HEK293T (cell line): Measurements from ENCODE around the gene C15orf39.

Experiments used
- BHLHE40 ChIP-seq: fragments of 450-650 bp; IDR thresholded peaks from 2 replicates; pipeline ENCODE4 v1.6.1; 2016; ENCODE audit warnings: mild to moderate bottlenecking, moderate library complexity, borderline replicate concordance
- CTBP1 ChIP-seq: fragments of 450-650 bp; IDR thresholded peaks from 2 replicates; pipeline ENCODE4 v1.6.1; 2016; ENCODE audit warnings: borderline replicate concordance
- FOXK2 ChIP-seq: fragments of 450-650 bp; IDR thresholded peaks from 2 replicates; pipeline ENCODE4 v1.6.1; 2016; ENCODE audit warnings: mild to moderate bottlenecking
- L3MBTL2 ChIP-seq: fragments of 450-650 bp; conservative IDR thresholded peaks from 2 replicates; pipeline ENCODE4 v1.6.1; 2016; ENCODE audit warnings: mild to moderate bottlenecking
- SP1 ChIP-seq: fragments of 450-650 bp; IDR thresholded peaks from 2 replicates; pipeline ENCODE4 v1.6.1; 2017
- TARDBP ChIP-seq: fragments of 450-650 bp; IDR thresholded peaks from 2 replicates; pipeline ENCODE4 v1.6.1; 2016

GRCh38 chr15:75182187-75183131 lies 19.2 kb upstream of the C15orf39 start:
- TF ChIP-seq SP1 = no peak
- TF ChIP-seq CTBP1 = no peak
- TF ChIP-seq BHLHE40 = no peak
- TF ChIP-seq TARDBP = no peak
- TF ChIP-seq FOXK2 = no peak
- TF ChIP-seq L3MBTL2 = no peak
